Ovary (tissue), 3 donors: ENCODE measurements around the gene PHF3.

Experiments used
- EP300 ChIP-seq: sonication (generic); formaldehyde crosslinking; IDR thresholded peaks from one replicate; pipeline ENCODE4 v1.6.1; 2017; ENCODE audit warnings: antibody characterized with exemption
- TF ChIP-seq, protein P1 (sequence below), 3 donors: fragments of 450-650 bp in 2 of 3; fragments of 200-600 bp in 1 of 3; IDR thresholded peaks; one replicate each; pipeline versions ENCODE4 v1.5.1 to v1.8.0; 2016 to 2022; ENCODE audit warnings: antibody characterized with exemption in 3 of 3, mild to moderate bottlenecking in 1 of 3
- donor health status: DM: no; HTN: no; CAD: no.

- TF ChIP-seq EP300, result no peak
- TF ChIP-seq, protein P1, sequence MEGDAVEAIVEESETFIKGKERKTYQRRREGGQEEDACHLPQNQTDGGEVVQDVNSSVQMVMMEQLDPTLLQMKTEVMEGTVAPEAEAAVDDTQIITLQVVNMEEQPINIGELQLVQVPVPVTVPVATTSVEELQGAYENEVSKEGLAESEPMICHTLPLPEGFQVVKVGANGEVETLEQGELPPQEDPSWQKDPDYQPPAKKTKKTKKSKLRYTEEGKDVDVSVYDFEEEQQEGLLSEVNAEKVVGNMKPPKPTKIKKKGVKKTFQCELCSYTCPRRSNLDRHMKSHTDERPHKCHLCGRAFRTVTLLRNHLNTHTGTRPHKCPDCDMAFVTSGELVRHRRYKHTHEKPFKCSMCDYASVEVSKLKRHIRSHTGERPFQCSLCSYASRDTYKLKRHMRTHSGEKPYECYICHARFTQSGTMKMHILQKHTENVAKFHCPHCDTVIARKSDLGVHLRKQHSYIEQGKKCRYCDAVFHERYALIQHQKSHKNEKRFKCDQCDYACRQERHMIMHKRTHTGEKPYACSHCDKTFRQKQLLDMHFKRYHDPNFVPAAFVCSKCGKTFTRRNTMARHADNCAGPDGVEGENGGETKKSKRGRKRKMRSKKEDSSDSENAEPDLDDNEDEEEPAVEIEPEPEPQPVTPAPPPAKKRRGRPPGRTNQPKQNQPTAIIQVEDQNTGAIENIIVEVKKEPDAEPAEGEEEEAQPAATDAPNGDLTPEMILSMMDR (IDR thresholded peaks at IDR 0.05), result no peak
Measured at GRCh38 chr6:63643862-63644261, 8.3 kb downstream of the PHF3 start.
